Suprapubic skin (tissue), 4 donors: Measurements from ENCODE around the gene PAK5.

ENCODE experiments used
- POLR2A ChIP-seq, 2 donors: fragments of 450-650 bp; IDR thresholded peaks; one replicate each; pipeline ENCODE4 v1.6.1; 2017; ENCODE audit warnings: antibody characterized with exemption in 2 of 2, mild to moderate bottlenecking in 2 of 2, moderate library complexity in 2 of 2
- POLR2AphosphoS5 ChIP-seq, 3 donors: sonication (generic); formaldehyde crosslinking; IDR thresholded peaks; one replicate each; pipeline ENCODE4 v1.6.1; 2017; ENCODE audit warnings: antibody characterized with exemption in 3 of 3
- TF ChIP-seq, protein P1 (sequence below), 2 donors: fragments of 200-600 bp in 1 of 2; fragments of 450-650 bp in 1 of 2; sonication (generic) in 1 of 2; IDR thresholded peaks; one replicate each; pipeline ENCODE4 v1.5.1; 2016 to 2019; ENCODE audit warnings: antibody characterized with exemption in 2 of 2, mild to moderate bottlenecking in 1 of 2, moderate library complexity in 1 of 2

DNA sequence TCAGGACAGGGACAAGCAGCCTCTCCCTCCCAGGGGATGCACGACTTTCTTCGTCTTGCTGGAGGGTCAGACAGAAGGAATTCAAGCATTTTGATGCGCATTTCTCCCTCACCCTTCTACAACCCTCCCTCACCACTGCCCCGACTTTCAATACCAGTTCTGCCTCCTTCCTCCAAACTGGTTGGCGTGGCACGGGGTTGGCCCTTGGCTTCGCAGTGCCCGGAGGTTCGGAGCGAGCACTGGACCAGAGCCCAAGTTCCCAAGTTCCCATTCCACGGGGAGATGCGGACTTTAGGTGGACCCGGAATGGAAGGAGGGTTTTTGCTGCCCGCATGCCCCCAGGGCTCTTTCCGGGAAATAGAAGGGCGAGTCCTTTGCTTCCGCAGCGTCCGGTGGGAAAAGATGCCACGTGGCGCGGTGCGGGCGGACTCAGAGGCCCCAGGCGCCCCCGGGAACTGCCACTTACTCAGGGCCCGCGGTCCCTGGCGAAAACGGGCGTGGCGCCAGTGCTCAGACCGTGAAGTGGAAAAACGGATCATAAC lies 332.5 kb downstream of the PAK5 start:
- TF ChIP-seq, protein P1, sequence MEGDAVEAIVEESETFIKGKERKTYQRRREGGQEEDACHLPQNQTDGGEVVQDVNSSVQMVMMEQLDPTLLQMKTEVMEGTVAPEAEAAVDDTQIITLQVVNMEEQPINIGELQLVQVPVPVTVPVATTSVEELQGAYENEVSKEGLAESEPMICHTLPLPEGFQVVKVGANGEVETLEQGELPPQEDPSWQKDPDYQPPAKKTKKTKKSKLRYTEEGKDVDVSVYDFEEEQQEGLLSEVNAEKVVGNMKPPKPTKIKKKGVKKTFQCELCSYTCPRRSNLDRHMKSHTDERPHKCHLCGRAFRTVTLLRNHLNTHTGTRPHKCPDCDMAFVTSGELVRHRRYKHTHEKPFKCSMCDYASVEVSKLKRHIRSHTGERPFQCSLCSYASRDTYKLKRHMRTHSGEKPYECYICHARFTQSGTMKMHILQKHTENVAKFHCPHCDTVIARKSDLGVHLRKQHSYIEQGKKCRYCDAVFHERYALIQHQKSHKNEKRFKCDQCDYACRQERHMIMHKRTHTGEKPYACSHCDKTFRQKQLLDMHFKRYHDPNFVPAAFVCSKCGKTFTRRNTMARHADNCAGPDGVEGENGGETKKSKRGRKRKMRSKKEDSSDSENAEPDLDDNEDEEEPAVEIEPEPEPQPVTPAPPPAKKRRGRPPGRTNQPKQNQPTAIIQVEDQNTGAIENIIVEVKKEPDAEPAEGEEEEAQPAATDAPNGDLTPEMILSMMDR (IDR thresholded peaks at IDR 0.05) = no peak
- TF ChIP-seq POLR2AphosphoS5 (IDR thresholded peaks at IDR 0.05) (no peak), POLR2A (IDR thresholded peaks at IDR 0.05) (no peak)
